ENCODE results near the gene SETD1B. TPM values are rescaled to one million over a fixed set of nuclear protein-coding genes. Genes with fewer than 3 reads are reported as not detected.
A peak's percentile ranks its signal among the peaks of the same experiment; 100 is the strongest.

The SETD1B gene
- total RNA-seq, 1 donor from 2014 or later: 22.7 TPM

DNA sequence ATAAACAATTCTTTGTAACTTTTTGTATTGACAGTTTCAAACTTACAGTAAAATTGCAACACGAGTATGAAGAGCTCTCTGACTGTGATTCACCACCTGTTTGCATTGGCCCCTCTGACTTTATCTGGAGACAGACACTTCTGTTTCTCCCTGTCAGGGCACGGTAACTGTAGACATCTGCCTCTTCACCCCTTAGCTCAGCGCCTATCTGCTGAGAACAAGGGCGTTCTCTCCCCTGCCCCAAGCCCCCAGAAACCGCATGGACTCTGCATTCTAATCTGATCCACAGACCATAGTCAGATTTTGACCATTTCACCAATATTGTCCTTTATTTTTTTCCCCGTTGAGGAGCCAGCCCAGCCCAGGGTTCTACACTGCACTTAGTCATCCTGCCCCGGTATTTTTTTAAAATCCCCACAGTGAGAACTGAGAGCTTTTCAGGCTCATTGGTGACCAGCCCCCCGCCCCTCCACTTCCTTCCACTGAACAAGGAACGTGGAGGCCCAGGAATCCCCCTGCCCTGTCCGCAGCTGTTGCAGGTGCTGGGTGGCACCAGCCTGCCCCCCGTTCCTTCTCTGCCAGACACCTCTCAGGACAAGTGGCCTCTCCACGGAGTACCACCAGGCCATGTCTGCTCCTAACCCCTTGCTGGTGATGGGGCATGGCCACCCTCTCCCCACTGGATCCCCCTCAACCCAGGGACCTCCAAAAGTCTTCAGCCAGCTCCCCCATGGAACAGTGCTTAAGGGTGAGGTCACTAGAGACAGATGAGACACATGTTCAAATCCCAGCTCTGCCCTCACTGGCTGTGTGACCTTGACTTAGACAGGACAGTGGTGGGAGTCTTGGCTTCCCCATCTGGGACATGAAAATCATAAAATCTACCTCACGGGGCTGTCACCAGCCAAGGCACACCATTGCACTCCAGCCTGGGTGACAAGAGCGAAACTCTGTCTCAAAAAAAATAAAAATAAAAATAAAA, 21.5 kb upstream of the SETD1B start:
- DNase-seq (ENCODE audit: low spot score in 2 of 2): no peak
- H3K36me3 ChIP-seq: peaks cover 0 to 6% of the 10 kb centered on the region in 2 donors
- TF ChIP-seq, protein P1, sequence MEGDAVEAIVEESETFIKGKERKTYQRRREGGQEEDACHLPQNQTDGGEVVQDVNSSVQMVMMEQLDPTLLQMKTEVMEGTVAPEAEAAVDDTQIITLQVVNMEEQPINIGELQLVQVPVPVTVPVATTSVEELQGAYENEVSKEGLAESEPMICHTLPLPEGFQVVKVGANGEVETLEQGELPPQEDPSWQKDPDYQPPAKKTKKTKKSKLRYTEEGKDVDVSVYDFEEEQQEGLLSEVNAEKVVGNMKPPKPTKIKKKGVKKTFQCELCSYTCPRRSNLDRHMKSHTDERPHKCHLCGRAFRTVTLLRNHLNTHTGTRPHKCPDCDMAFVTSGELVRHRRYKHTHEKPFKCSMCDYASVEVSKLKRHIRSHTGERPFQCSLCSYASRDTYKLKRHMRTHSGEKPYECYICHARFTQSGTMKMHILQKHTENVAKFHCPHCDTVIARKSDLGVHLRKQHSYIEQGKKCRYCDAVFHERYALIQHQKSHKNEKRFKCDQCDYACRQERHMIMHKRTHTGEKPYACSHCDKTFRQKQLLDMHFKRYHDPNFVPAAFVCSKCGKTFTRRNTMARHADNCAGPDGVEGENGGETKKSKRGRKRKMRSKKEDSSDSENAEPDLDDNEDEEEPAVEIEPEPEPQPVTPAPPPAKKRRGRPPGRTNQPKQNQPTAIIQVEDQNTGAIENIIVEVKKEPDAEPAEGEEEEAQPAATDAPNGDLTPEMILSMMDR (IDR thresholded peaks at IDR 0.05): no peak
- H3K9me3 ChIP-seq: no peaks in the 10 kb centered on the region
- peaks cover 4 to 9% of the 10 kb centered on the region in 2 donors for H3K4me1 ChIP-seq
- H3K27ac ChIP-seq: peak overlapping the region; percentile 31 to 44
- H3K4me3 ChIP-seq: no peak overlapping the region
- intact Hi-C loops (cut with DNase I): no loop called here
- no peaks in the 10 kb centered on the region for H3K27me3 ChIP-seq

DNA sequence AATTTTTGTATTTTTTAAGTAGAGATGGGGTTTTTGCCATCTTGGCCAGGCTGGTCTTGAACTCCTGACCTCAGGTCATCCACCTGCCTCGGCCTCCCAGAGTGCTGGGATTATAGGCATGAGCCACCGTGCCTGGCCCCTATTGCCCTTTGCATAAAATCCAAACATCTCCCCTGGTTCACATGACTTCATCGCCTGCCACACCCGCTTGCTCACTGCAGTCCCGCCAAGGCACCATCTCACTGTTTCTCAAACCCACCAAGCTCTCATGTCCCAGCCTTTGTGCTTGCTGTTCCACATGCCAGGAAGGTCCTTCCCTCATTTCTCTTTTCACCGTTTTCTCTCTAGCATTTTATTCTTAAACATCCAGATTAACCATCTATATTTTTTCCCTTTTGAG, 20.0 kb upstream of the SETD1B start:
- Histone ChIP-seq H3K4me1 (peaks cover 4 to 9% of the 10 kb centered on the region in 2 donors), H3K36me3 (peaks cover 0 to 6% of the 10 kb centered on the region in 2 donors), H3K27ac (no peak overlapping the region), H3K9me3 (no peaks in the 10 kb centered on the region), H3K27me3 (no peaks in the 10 kb centered on the region), H3K4me3 (no peak overlapping the region)
- DNase-seq (ENCODE audit: low spot score in 2 of 2): no peak
- intact Hi-C loops (cut with DNase I): no loop called here
- TF ChIP-seq, protein P1 (IDR thresholded peaks at IDR 0.05): no peak

DNA sequence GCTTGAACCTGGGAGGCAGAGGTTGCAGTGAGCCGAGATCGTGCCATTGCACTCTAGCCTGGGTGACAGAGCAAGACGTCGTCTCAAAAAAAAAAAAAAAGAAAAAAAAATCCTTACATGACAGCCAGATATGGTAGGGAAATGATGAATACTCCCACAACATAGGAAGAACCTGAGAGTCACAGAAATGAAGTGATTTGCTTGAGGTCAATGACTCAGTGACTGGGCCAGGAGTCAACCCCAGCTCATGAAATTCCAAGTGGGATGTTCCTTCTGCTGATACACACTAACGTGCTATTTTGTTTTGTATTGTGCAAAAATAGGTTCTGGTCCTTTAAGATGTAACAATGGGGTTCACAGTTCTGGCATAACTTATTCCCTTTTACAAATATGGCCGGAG, 19.3 kb upstream of the SETD1B start:
- Histone ChIP-seq H3K27me3 (no peaks in the 10 kb centered on the region), H3K9me3 (no peaks in the 10 kb centered on the region), H3K4me1 (peaks cover 4 to 9% of the 10 kb centered on the region in 2 donors), H3K27ac (no peak overlapping the region), H3K36me3 (peaks cover 0 to 6% of the 10 kb centered on the region in 2 donors), H3K4me3 (no peak overlapping the region)
- TF ChIP-seq, protein P1 (IDR thresholded peaks at IDR 0.05): no peak
- no peak for DNase-seq (ENCODE audit: low spot score in 2 of 2)
- intact Hi-C loops (cut with DNase I): no loop called here

DNA sequence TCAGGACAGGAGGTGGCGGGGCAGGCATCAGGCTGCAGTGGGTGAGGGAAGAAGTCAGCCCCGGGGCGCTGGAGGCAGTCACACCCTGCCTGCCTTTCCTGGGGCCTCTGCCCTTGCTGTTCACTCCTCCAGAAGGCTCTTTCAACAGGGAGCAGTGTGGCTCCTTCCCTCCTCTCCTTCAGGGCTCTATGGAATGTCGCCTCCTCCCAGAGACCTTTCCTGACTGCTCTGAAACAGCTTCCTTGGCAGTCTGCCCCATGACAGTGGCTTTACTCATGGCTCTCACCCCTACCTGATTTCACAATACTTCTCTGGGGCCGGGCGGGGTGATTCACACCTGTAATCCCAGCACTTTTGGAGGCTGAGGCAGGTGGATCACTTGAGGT, 17.4 kb upstream of the SETD1B start:
- DNase-seq (ENCODE audit: low spot score in 2 of 2): no peak
- Histone ChIP-seq H3K9me3 (no peaks in the 10 kb centered on the region), H3K27me3 (no peaks in the 10 kb centered on the region), H3K27ac (no peak overlapping the region), H3K4me1 (peaks cover 3 to 9% of the 10 kb centered on the region in 2 donors), H3K36me3 (no peaks in the 10 kb centered on the region), H3K4me3 (no peak overlapping the region)
- TF ChIP-seq, protein P1 (IDR thresholded peaks at IDR 0.05): no peak
- intact Hi-C loops (cut with DNase I): no loop called here

DNA sequence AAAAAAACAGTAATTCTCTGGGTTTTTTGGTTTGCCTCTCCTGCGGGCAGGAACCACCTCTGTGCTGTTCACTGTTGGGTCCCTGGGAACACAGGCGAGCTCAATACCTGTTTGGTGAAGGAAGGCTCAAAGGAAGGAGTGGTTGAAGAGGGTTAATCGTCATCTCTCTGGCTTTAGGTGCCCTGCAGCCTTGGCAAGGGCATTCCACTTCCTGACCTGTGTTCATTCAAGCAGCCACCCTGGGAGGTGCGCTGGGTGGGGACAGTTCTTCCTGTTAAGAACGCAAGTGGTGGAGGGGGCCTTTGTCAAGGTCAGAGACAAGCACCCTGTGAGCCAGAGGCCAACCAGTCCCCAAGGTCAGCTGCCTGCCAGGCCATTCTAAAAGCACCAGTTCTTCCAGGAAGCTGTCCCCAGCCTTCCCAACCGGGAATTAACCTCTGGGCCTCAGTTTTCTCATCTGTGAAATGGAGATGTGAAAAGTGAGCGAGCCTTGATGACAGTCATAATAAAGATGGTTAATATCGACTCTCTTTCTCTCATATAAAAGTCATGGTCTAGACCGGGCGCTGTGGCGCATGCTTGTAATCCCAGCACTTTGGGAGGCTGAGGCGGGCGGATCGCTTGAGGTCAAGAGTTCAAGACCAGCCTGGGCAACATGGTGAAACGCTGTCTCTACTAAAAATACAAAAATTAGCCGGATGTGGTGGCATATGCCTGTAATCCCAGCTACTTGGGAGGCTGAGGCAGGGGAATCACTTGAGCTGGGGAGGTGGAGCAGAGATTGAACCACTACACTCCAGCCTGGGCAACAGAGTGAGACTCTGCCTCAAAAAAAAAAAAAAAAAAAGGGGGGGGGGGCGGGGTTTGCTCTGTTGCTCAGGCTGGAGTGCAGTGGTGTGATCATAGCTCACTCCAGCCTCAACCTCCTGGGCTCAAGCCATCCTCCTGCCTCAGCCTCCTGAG, 16.5 kb upstream of the SETD1B start:
- no peak overlapping the region for H3K4me3 ChIP-seq
- TF ChIP-seq, protein P1 (IDR thresholded peaks at IDR 0.05): no peak
- H3K27ac ChIP-seq: no peak overlapping the region
- no peaks in the 10 kb centered on the region for H3K36me3 ChIP-seq
- peaks cover 0 to 1% of the 10 kb centered on the region in 2 donors for H3K4me1 ChIP-seq
- H3K9me3 ChIP-seq: no peaks in the 10 kb centered on the region
- intact Hi-C loops (cut with DNase I): no loop called here
- no peaks in the 10 kb centered on the region for H3K27me3 ChIP-seq
- no peak for DNase-seq (ENCODE audit: low spot score in 2 of 2)
